ENCODE measurements around the gene SLC15A1. TPM values are rescaled to one million over a fixed set of nuclear protein-coding genes. Genes with fewer than 3 reads are reported as not detected.

Gene SLC15A1, protein sequence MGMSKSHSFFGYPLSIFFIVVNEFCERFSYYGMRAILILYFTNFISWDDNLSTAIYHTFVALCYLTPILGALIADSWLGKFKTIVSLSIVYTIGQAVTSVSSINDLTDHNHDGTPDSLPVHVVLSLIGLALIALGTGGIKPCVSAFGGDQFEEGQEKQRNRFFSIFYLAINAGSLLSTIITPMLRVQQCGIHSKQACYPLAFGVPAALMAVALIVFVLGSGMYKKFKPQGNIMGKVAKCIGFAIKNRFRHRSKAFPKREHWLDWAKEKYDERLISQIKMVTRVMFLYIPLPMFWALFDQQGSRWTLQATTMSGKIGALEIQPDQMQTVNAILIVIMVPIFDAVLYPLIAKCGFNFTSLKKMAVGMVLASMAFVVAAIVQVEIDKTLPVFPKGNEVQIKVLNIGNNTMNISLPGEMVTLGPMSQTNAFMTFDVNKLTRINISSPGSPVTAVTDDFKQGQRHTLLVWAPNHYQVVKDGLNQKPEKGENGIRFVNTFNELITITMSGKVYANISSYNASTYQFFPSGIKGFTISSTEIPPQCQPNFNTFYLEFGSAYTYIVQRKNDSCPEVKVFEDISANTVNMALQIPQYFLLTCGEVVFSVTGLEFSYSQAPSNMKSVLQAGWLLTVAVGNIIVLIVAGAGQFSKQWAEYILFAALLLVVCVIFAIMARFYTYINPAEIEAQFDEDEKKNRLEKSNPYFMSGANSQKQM
- total RNA-seq (2022; extraction: Qiagen RNA extraction; ENCODE audit: low read depth) = 0.05 TPM in 1 of 5 replicates, not detected in the others

DNA sequence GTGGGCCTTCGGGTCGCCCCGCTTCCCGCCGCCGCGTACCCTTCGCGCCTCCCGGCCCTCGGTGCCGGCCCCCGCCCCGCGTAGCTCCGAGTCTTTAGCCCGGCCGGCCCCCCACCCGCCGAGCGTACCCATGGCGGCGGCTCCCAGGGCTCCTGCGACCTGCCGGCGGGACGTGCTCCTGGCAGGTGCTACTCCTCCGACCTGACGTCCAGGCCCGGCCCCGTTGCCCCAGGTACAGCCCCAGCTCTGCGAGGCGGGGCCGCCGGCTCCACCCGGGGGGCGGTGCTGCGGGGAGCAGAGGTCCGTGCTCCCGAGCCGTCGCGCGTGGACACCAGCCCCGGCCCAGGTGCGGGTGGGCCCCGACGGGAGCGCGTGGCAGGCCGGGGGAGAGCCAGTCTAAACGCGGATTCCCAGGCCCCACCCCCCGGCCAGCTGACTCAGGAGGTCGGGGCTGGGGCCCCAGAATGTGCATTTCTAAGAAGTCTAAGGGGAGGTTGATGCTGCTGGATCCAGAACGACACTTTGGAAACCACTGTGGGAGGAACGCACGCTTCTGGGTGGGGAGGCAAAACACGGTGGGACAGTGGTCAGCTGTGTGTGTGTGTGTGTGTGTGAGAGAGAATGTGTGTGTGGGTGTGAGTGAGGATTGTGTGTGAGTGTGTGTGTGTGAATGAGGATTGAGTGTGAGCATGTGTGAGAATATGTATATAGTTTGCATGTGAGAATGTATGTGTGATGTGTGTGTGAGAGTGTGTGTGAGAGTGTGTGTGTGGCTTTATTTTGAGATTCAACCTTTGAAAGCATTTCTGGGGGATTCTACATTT is at the start of gene SLC15A1:
Gene SLC15A1 (minus strand): TSS at position 206 of the 824 bp plus-strand sequence. CDS start 74 bp downstream, at position 132.

Other genes starting within 250 kb of the SLC15A1 start
- 47.3 to 70.2 TPM (median 55.1 TPM) in 5 replicates for gene STK24, start 175.6 kb downstream of the SLC15A1 start, total RNA-seq (2022; extraction: Qiagen RNA extraction; ENCODE audit: low read depth)
- 19.1 to 32.1 TPM (median 29.6 TPM) in 5 replicates for gene DOCK9, start 225.4 kb upstream of the SLC15A1 start, total RNA-seq (2022; extraction: Qiagen RNA extraction; ENCODE audit: low read depth)

Measured in A549 treated with ZK216348 at 1 μM for 4 hours (cell line).